B cell (primary cell): ENCODE results near the gene KRT27.

Experiments
- CTCF ChIP-seq: fragments of 200-600 bp; IDR thresholded peaks from one replicate; pipeline ENCODE4 v1.8.0; 2022; ENCODE audit warnings: antibody characterized with exemption, mild to moderate bottlenecking
- EZH2 ChIP-seq: IDR thresholded peaks from 2 replicates; pipeline ENCODE4 v1.6.1; 2012; ENCODE audit warnings: borderline replicate concordance, low read depth, mild to moderate bottlenecking, moderate library complexity, low read length; ENCODE audit not compliant: insufficient read depth, poor library complexity, severe bottlenecking

DNA sequence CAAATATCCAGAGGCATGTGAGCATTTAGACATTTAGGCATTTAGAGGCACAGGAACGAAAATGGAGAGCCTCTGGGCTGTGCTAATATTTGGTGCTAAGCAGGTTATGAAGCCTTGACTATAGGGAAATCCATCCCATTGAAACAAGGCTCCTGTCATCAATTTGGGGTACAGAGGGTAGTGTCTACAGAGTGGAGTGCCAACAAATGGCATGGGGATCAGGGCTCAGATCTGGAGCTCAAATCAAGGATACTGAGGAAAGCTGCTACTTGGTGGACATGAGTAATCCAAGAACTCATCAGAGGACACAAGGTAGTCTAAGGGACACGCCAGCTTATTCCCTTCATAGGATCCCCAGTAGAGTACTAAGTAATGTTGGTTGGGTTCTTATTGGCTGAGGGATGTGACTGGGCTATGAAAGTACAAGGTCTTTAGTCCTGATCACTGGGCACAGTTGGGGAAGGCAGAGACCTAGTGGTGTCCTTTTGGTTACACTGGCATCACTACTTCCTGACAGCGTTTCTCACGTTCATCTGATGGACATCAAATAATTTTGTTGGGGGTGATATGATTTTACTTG is 34.8 kb upstream of the KRT27 start:
- TF ChIP-seq CTCF (no peak), EZH2 (no peak)
